CD14-positive monocyte (primary cell): ENCODE data around the gene ABCB6. TPM values are rescaled to one million over a fixed set of nuclear protein-coding genes. Genes with fewer than 3 reads are reported as not detected.

ENCODE experiments used
- DNase-seq, 3 donors: peaks; one replicate each; pipeline ENCODE4 v3.0.0-alpha.2; 2011 to 2022
- H2AFZ ChIP-seq: 2 replicates; pipeline ENCODE4 v1.6.0; 2012; ENCODE audit warnings: mild to moderate bottlenecking, low read depth, low read length, inconsistent platforms; ENCODE audit not compliant: insufficient read depth, poor library complexity, severe bottlenecking
- H3K27ac ChIP-seq, 2 donors: 1 replicate in 1 of 2; 2 replicates in 1 of 2; pipeline ENCODE4 v1.5.1; 2012 to 2013; ENCODE audit warnings: low read length in 2 of 2, control low read depth in 1 of 2, inconsistent platforms in 1 of 2, low read depth in 1 of 2, mild to moderate bottlenecking in 1 of 2
- H3K27me3 ChIP-seq, 2 donors: one replicate each; pipeline versions ENCODE4 v1.6.0 to v1.6.1; 2011 to 2013; ENCODE audit warnings: low read length in 2 of 2; ENCODE audit not compliant: control insufficient read depth in 2 of 2, insufficient read depth in 2 of 2
- H3K36me3 ChIP-seq, 2 donors: replicated peaks in 1 of 2; 1 replicate in 1 of 2; 2 replicates in 1 of 2; pipeline versions ENCODE4 v1.5.1 to v1.6.1; 2012 to 2013; ENCODE audit warnings: low read length in 2 of 2, control low read depth in 1 of 2, inconsistent platforms in 1 of 2, mild to moderate bottlenecking in 1 of 2; ENCODE audit not compliant: insufficient read depth in 2 of 2, control insufficient read depth in 1 of 2
- H3K4me1 ChIP-seq, 2 donors: 1 replicate in 1 of 2; 2 replicates in 1 of 2; pipeline versions ENCODE4 v1.5.1 to v1.6.1; 2012 to 2013; ENCODE audit warnings: low read length in 2 of 2, control low read depth in 1 of 2, inconsistent platforms in 1 of 2, mild to moderate bottlenecking in 1 of 2, moderate library complexity in 1 of 2; ENCODE audit not compliant: insufficient read depth in 2 of 2, control insufficient read depth in 1 of 2
- H3K4me2 ChIP-seq: replicated peaks from 2 replicates; pipeline ENCODE3; 2012; ENCODE audit warnings: low read length, moderate library complexity, mild to moderate bottlenecking; ENCODE audit not compliant: poor library complexity, severe bottlenecking; ENCODE audit errors: extremely low read depth
- H3K4me3 ChIP-seq, 3 experiments: fragments of 200-600 bp in 1 of 3; sonication (generic) in 1 of 3; replicated peaks in 1 of 3; 1 replicate in 2 of 3; 2 replicates in 1 of 3; pipeline ENCODE4 v1.5.1; 2011 to 2013; ENCODE audit warnings: low read length in 3 of 3, mild to moderate bottlenecking in 3 of 3, control low read depth in 2 of 3, low read depth in 2 of 3, inconsistent platforms in 1 of 3, moderate library complexity in 1 of 3
- H3K79me2 ChIP-seq: 2 replicates; pipeline ENCODE4 v1.6.0; 2012; ENCODE audit warnings: mild to moderate bottlenecking, control low read depth, inconsistent platforms, low read length, moderate library complexity; ENCODE audit not compliant: insufficient read depth
- H3K9ac ChIP-seq: 2 replicates; pipeline ENCODE4 v1.6.0; 2017; ENCODE audit warnings: low read length, mild to moderate bottlenecking; ENCODE audit not compliant: insufficient read depth, poor library complexity, severe bottlenecking
- H3K9me3 ChIP-seq, 2 donors: replicated peaks in 1 of 2; 1 replicate in 1 of 2; 2 replicates in 1 of 2; pipeline versions ENCODE4 v1.5.1 to v1.6.1; 2012 to 2013; ENCODE audit warnings: low read length in 2 of 2, control low read depth in 1 of 2; ENCODE audit not compliant: control insufficient read depth in 1 of 2, insufficient read depth in 1 of 2
- H4K20me1 ChIP-seq: 2 replicates; pipeline ENCODE4 v1.6.0; 2012; ENCODE audit warnings: mild to moderate bottlenecking, low read length, control low read depth, moderate library complexity; ENCODE audit not compliant: insufficient read depth
- H3K27ac Mint-ChIP-seq, 7 donors: one replicate each; pipeline ENCODE4 v1.8.0; 2020; ENCODE audit warnings: mild to moderate bottlenecking in 7 of 7, mixed read lengths in 7 of 7, moderate library complexity in 6 of 7, inconsistent platforms in 2 of 7
- H3K27me3 Mint-ChIP-seq, 3 donors: one replicate each; pipeline ENCODE4 v1.8.0; 2021 to 2022; ENCODE audit warnings: low read depth in 3 of 3, mild to moderate bottlenecking in 3 of 3, mixed read lengths in 3 of 3, moderate library complexity in 3 of 3, inconsistent platforms in 1 of 3
- H3K36me3 Mint-ChIP-seq, 2 donors: one replicate each; pipeline ENCODE4 v1.8.0; 2020; ENCODE audit warnings: mixed read lengths in 2 of 2, inconsistent platforms in 1 of 2, mild to moderate bottlenecking in 1 of 2
- H3K4me1 Mint-ChIP-seq: one replicate; pipeline ENCODE4 v1.8.0; 2020; ENCODE audit warnings: mild to moderate bottlenecking, mixed read lengths
- H3K4me3 Mint-ChIP-seq, 2 donors: one replicate each; pipeline ENCODE4 v1.8.0; 2020; ENCODE audit warnings: mild to moderate bottlenecking in 2 of 2, mixed read lengths in 2 of 2, moderate library complexity in 1 of 2
- H3K9me3 Mint-ChIP-seq, 7 donors: one replicate each; pipeline ENCODE4 v1.8.0; 2020 to 2022; ENCODE audit warnings: mixed read lengths in 7 of 7, mild to moderate bottlenecking in 6 of 7, moderate library complexity in 6 of 7, inconsistent platforms in 2 of 7
- WGBS: methylation state at CpG from one replicate; pipeline ENCODE4 v1.1.5; 2013; ENCODE audit warnings: missing lambda C conversion rate; ENCODE audit not compliant: insufficient coverage; 5-methylcytosine and 5-hydroxymethylcytosine counted together
- intact Hi-C, 2 donors: fragments of 100-400 bp; cut with micrococcal nuclease; formaldehyde crosslinking; loops; one replicate each; pipeline versions ENCODE4 v1.15.0 to v1.15.1; 2023
- polyA plus RNA-seq, 3 donors: library from polyadenylated mRNA; depleted of rRNA in 1 of 3; unstranded in 2 of 3; stranded (reverse) in 1 of 3; fragments of 300-500 nt in 2 of 3; fragments of >200 nt in 1 of 3; fragmentation: Illumina TruSeq in 2 of 3; gene quantifications; 1 replicate in 2 of 3; 2 replicates in 1 of 3; pipeline ENCODE4 v1.2.3, GENCODE V29; 2012 to 2021
- TF ChIP-seq, protein P1 (sequence below): fragments of 200-600 bp; IDR thresholded peaks from one replicate; pipeline ENCODE4 v1.8.0; 2022; ENCODE audit warnings: antibody characterized with exemption, mild to moderate bottlenecking

The ABCB6 gene
- polyA plus RNA-seq, 3 donors, result 0.28 to 4.8 (median 0.58) TPM

DNA sequence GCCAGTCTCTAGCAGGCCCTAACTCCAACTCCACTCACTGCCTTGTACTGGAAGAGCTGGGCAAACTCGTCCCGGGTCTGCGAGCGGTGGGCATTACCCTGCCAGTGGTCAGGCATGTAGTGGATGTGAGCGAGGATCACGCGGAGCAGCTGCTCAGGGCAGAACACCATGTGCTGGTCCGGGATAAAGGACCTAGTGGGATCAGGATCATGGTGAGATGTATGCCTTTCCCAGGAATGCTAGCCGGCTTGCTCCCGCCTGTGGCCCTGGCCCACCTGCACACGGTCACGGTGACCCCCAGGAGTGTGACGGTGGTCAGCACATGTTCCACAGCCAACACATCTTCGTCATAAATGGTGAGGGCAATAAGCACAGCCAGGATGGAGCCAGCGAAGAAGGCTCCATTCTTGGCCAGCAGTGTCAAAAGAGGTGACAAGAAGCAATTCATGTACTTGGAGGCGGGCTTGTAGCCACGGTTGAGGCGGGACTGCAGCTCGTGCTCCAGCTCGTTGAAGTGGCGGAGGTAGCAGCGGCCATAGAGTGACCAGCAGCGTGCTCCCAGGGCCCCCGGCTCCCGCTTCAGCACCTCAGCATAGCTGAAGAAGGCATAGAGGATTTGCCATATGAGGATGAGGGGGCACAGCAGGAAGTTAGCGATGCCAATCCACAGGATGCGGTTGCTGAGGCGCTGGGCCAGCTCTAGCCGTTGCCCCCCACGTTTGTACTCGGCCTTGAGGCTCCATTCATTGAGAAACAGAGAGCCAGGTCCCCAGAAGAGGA, 5.3 kb upstream of the ABCB6 start:
- Mint-ChIP-seq H3K36me3 (peaks cover 77 to 84% of the 10 kb centered on the region in 2 donors), H3K9me3 (peaks cover 0 to 29% (median 11%) of the 10 kb centered on the region in 7 donors), H3K27ac (peak overlapping the region in 1 of 7 donors; percentile 50), H3K4me3 (peak overlapping the region in 1 of 2 donors; percentile 70), H3K27me3 (peaks cover 51 to 81% (median 56%) of the 10 kb centered on the region in 3 donors), H3K4me1 (peaks cover 54% of the 10 kb centered on the region)
- H3K27ac ChIP-seq, result no peak overlapping the region
- H3K27me3 ChIP-seq, result peaks cover 0 to 61% of the 10 kb centered on the region in 2 donors
- peaks cover 53 to 70% of the 10 kb centered on the region in 2 donors for H3K36me3 ChIP-seq
- peaks cover 95% of the 10 kb centered on the region for H4K20me1 ChIP-seq
- no peak overlapping the region for H3K4me2 ChIP-seq
- H3K9ac ChIP-seq, result no peak overlapping the region
- H3K4me3 ChIP-seq, result no peak overlapping the region
- peaks cover 20% of the 10 kb centered on the region for H3K79me2 ChIP-seq
- 91% methylated on average over 26 of the region's 31 CpGs for WGBS
- H3K4me1 ChIP-seq, result peaks cover 45 to 49% of the 10 kb centered on the region in 2 donors
- DNase-seq, result no peak
- TF ChIP-seq, protein P1, sequence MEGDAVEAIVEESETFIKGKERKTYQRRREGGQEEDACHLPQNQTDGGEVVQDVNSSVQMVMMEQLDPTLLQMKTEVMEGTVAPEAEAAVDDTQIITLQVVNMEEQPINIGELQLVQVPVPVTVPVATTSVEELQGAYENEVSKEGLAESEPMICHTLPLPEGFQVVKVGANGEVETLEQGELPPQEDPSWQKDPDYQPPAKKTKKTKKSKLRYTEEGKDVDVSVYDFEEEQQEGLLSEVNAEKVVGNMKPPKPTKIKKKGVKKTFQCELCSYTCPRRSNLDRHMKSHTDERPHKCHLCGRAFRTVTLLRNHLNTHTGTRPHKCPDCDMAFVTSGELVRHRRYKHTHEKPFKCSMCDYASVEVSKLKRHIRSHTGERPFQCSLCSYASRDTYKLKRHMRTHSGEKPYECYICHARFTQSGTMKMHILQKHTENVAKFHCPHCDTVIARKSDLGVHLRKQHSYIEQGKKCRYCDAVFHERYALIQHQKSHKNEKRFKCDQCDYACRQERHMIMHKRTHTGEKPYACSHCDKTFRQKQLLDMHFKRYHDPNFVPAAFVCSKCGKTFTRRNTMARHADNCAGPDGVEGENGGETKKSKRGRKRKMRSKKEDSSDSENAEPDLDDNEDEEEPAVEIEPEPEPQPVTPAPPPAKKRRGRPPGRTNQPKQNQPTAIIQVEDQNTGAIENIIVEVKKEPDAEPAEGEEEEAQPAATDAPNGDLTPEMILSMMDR, result no peak
- intact Hi-C loops, result no loop called here
- peaks cover 0 to 5% of the 10 kb centered on the region in 2 donors for H3K9me3 ChIP-seq
- no peak overlapping the region for H2AFZ ChIP-seq

GRCh38 chr2:219221957-219222518, 3.3 kb upstream of the ABCB6 start:
- Histone ChIP-seq H3K4me1 (peaks cover 47 to 52% of the 10 kb centered on the region in 2 donors), H3K4me2 (no peak overlapping the region), H3K9ac (no peak overlapping the region), H3K27me3 (peaks cover 0 to 53% of the 10 kb centered on the region in 2 donors), H4K20me1 (peaks cover 85% of the 10 kb centered on the region), H3K36me3 (peaks cover 53 to 66% of the 10 kb centered on the region in 2 donors), H3K4me3 (no peak overlapping the region), H3K27ac (no peak overlapping the region), H2AFZ (no peak overlapping the region), H3K9me3 (peaks cover 0 to 5% of the 10 kb centered on the region in 2 donors), H3K79me2 (peaks cover under 1% of the 10 kb centered on the region)
- TF ChIP-seq, protein P1, result no peak
- no peak overlapping the region for H3K27ac Mint-ChIP-seq
- H3K36me3 Mint-ChIP-seq, result peaks cover 68 to 75% of the 10 kb centered on the region in 2 donors
- H3K4me3 Mint-ChIP-seq, result peak overlapping the region in 1 of 2 donors; percentile 71
- H3K27me3 Mint-ChIP-seq, result peaks cover 43 to 71% (median 47%) of the 10 kb centered on the region in 3 donors
- 97% methylated on average over 12 of the region's 16 CpGs for WGBS
- intact Hi-C loops, result no loop called here
- peaks cover 0 to 26% (median 11%) of the 10 kb centered on the region in 7 donors for H3K9me3 Mint-ChIP-seq
- peaks cover 52% of the 10 kb centered on the region for H3K4me1 Mint-ChIP-seq
- no peak for DNase-seq
